Heart left ventricle (tissue), 13 donors: Measurements from ENCODE around the gene IRF1.

ENCODE experiments used
- POLR2A ChIP-seq, 2 donors: fragments of 450-650 bp; IDR thresholded peaks; one replicate each; pipeline ENCODE4 v1.6.1; 2017; ENCODE audit warnings: antibody characterized with exemption in 2 of 2, mild to moderate bottlenecking in 2 of 2, moderate library complexity in 2 of 2
- TF ChIP-seq, protein P1 (sequence below), 12 donors: fragments of 200-600 bp; sonication (generic) in 4 of 12; IDR thresholded peaks; one replicate each; pipeline versions ENCODE4 v1.5.0 to v1.8.0; 2018 to 2022; ENCODE audit warnings: antibody characterized with exemption in 12 of 12, mild to moderate bottlenecking in 5 of 12
- donor health status: ischemic (EF 13 %, LVEDD 7.1; RV severe dilation, severe dysfunction).
- donor health status: DM: no; HTN: yes; CAD: no.
- donor health status: DM: no; HTN: no; CAD: no.
- donor health status: ischemic (EF 25% LVEDD 6.9; RV normal size, moderate dysfunction).
- donor health status: ischemic (EF 25% LVEDD 5.7; RV mildly dilated, moderate dysfunction).
- donor health status: ischemic (EF 35%, LVEDD 5.7; RV mildly dilated, moderate dysfunction).
- donor health status: nonischemic (EF 11% LVEDD 7.7; RV severe dilation, severe dysfunction).
- donor health status: DM: yes; HTN: yes; CAD: no.
- donor health status: PGD.
- donor health status: ischemic (EF 29% LVEDD 5.4; RV normal size, mild dysfunction).
- donor health status: nonischemic (EF 23%, LVEDD 6.1; RV moderate dilation, normal function).

DNA sequence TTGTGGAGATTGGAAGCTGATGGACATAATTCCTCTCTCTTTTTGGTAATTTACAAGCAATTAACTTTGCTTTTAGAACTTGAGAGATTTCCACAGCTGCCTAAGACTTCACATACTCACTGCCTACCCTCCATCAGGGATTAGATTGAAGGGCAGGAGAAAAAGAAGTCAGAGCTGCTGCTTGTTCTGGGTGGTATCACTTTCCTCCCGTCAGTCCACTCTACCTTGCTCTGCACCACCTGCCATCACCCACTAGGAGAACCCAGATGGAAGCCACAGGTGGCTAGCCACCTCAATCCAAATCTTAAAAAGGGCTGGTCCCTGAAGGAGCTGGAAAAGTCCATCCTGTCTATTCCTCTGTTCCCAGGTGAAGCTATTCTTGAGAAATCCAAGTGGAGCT lies 10.5 kb downstream of the IRF1 start:
- TF ChIP-seq, protein P1, sequence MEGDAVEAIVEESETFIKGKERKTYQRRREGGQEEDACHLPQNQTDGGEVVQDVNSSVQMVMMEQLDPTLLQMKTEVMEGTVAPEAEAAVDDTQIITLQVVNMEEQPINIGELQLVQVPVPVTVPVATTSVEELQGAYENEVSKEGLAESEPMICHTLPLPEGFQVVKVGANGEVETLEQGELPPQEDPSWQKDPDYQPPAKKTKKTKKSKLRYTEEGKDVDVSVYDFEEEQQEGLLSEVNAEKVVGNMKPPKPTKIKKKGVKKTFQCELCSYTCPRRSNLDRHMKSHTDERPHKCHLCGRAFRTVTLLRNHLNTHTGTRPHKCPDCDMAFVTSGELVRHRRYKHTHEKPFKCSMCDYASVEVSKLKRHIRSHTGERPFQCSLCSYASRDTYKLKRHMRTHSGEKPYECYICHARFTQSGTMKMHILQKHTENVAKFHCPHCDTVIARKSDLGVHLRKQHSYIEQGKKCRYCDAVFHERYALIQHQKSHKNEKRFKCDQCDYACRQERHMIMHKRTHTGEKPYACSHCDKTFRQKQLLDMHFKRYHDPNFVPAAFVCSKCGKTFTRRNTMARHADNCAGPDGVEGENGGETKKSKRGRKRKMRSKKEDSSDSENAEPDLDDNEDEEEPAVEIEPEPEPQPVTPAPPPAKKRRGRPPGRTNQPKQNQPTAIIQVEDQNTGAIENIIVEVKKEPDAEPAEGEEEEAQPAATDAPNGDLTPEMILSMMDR (IDR thresholded peaks at IDR 0.05) = no peak
- no peak for TF ChIP-seq POLR2A (IDR thresholded peaks at IDR 0.05)
